Iris pigment epithelial cell (primary cell): Measurements from ENCODE around the gene HEG1.
A peak's percentile ranks its signal among the peaks of the same experiment; 100 is the strongest.

Experiments used
- DNase-seq: peaks from one replicate; pipeline ENCODE4 v3.0.0-alpha.2; 2011; ENCODE audit warnings: low read depth

Gene HEG1

GRCh38 chr3:125010393-125010792 is 45.4 kb downstream of the HEG1 start:
- no peak for DNase-seq

- no peak for DNase-seq
Observed at GRCh38 chr3:125008766-125009165, 47.0 kb downstream of the HEG1 start.

DNA sequence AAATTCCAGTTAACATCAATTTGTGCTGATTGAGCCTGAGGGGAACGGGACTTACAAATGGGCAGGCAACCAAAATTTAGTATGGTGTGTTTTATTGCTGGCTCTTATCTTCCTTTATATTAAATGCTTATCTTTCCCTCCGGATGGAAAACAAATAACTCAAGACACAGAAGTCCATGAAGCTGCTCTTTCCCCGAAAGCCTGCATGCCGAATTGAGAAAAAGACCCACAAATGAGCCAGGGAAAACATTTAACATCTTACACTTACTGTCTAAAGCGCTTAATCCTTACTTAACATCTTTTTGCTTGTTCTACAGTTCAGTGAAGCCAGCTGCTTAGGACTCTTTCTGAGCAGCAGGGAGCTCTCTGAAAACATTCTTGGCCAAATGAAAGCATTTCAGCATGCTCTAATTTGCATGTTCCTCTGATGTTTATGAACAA is 49.5 kb downstream of the HEG1 start:
- DNase-seq, result no peak

GRCh38 chr3:125005676-125006075 is 50.1 kb downstream of the HEG1 start:
- no peak for DNase-seq

DNA sequence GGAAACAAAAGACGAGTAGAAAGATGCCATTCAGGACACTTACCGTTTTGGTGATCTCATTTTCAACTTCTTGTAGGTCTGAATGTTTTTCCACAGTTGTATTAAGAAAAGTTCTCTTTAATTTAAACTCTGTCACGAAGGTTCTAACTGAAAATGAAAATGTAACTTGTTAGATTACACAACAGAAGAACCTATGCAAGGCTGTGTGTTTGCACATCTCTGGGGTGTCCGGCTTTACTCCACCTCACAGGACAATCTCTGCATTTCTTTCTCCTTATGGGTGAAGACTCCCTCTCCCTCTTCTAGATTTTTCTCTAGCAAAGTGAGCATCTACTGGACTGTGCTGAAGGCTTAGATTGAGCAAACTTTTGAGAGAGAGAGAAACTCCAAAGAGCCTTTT is 50.6 kb downstream of the HEG1 start:
- no peak for DNase-seq

- no peak for DNase-seq
Observed at GRCh38 chr3:125003859-125004595, 51.8 kb downstream of the HEG1 start.

GRCh38 chr3:125003369-125003853 is 52.4 kb downstream of the HEG1 start:
- DNase-seq, result peak; percentile 80

- no peak for DNase-seq
Observed at GRCh38 chr3:125002414-125003368, 53.1 kb downstream of the HEG1 start.

GRCh38 chr3:125001557-125002413 is 54.0 kb downstream of the HEG1 start:
- no peak for DNase-seq

GRCh38 chr3:125000661-125001060 is 55.1 kb downstream of the HEG1 start:
- DNase-seq, result no peak

GRCh38 chr3:124999897-125000435 is 55.8 kb downstream of the HEG1 start:
- DNase-seq, result no peak

DNA sequence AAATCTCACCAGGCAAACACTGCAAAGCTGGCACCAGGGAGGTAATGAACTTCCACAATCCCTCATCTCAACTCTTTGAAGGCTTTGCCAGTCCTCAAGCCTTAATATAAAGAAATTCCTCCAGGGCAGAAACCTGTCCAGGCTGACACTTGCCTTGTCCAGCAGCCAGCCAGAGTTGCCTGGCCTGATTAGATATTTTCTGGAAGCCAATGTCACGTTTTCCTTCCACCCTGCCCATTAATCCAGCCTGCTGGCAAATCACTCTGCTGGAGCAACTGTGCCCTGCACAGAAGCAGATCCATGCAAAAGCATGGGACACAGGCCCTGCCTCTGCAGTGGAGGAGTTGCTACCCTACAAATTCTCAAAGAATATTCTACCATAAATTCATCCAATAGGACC is 56.5 kb downstream of the HEG1 start:
- no peak for DNase-seq

GRCh38 chr3:124998247-124998630 is 57.6 kb downstream of the HEG1 start:
- DNase-seq, result no peak

- no peak for DNase-seq
Observed at GRCh38 chr3:124997303-124998246, 58.2 kb downstream of the HEG1 start.

DNA sequence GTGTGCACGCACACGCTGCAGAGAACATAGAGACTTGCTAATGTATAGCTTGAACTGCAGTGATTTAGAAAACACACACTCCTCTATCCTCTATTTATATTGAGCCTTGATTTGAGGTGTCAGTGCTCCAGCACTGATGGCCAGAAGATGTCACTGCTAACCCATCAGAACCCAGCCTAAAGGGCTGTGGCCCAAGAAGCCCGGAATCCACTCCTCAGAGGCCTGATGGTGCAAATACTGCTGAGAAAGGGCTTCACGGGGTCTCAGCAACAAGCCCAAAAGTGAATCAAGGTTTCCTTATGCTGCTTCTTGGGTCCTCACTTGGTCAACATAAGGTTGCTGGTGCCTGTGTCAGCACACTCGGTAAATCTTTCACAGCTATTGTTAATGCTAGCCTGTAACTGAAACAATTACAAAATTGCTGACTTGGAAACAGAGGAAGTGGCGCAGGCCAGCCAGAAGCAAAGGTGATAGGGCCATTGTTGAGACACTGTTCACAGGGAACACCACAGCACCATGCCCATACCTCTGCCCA is 60.3 kb downstream of the HEG1 start:
- DNase-seq, result peak; percentile 25

- DNase-seq, result no peak
Observed at GRCh38 chr3:124993466-124993865, 62.3 kb downstream of the HEG1 start.

DNA sequence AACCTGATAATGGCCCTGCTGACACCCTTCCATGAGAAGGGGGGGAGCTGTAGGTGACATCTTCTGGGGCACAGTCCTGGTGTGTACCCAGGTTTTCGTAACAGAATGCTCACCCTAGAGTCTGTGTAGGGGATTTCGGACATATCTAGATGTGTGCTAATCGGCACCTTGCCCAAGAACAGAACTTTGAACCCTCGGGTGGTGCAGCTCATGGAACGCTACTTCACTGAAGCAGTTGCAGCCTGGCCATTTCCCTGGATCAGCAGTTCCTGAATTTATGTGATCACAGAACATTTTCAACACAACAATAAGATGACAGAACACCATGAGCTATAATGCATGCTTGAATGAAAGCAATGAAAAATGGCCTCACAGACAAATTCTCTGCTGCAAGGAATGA is 63.8 kb downstream of the HEG1 start:
- no peak for DNase-seq

DNA sequence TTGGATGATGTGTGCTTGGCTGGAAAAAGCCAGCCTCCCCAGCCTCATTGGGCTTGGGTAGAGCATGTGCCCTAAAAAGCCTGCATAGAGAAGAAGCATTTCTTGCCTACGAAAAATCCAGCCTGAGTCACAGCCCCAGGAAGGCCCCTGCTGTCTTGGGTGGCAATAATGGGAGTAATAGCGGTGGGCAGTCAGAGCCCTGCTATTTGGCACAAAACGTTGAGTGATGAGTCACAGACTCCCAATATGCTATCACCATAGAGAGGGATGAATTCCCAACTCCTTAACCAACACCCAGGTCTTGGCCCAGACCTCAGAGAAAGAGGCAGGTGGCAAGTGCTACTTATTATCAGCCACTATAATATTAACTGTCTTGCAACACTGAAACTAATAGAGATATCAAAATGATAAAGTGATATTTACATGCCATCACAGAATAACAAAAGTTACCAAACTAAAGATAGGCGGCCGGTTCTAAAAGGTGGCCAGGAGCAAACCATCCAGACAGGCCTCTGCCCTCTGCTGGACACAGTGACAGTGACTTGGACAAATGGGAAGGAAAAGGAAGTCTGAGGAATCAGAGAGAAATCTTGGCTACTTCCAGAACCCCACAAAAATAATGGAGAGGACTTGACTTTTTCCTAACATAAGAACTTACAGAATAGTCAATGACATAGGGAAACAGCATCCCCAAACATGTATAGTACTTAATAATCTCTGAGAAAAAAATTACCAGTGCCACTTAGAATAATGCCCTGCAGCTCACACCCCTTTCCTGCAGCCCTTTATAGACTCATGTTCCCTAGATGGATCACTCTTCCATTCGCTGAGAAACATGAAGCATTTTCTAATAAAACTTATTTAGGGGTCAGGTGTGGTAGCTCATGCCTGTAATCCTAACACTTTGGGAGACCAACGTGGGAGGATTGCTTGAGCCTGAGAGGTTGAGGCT is 69.3 kb downstream of the HEG1 start:
- DNase-seq, result peak; percentile 90

GRCh38 chr3:124985349-124985748 is 70.4 kb downstream of the HEG1 start:
- peak; percentile 71 for DNase-seq
